ENCODE measurements around the gene GIGYF2.

GIGYF2 gene

DNA sequence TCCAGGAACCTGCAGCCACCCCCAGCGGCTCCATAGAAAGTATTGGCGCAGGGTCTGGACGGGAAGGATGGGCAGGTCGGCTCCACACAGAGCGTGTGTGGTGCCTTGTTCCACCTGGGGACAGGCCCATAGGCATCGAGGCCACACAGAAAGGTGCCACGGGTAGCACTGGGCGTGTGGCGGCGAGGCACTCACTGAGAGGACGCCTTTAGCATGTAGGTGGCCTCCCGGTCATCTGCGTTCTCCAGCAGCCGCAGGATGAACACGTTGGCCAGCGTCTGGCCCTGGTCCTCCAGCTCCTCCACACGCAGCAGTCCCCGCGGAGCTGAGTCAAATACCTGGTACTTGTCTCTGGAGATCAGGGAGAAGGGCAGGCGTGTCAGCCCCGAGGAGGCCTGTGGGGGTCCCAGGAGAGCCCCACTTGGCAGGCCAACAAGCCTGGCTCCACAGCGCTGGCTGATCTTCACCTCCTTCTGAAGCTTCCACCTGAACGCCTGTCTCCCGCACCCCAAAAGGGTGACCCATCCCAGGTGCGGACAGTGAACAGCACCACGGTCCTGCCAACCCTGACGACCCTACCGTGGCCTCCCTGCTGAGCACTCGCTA, 186.1 kb downstream of the GIGYF2 start:
- no peak for DNase-seq

DNA sequence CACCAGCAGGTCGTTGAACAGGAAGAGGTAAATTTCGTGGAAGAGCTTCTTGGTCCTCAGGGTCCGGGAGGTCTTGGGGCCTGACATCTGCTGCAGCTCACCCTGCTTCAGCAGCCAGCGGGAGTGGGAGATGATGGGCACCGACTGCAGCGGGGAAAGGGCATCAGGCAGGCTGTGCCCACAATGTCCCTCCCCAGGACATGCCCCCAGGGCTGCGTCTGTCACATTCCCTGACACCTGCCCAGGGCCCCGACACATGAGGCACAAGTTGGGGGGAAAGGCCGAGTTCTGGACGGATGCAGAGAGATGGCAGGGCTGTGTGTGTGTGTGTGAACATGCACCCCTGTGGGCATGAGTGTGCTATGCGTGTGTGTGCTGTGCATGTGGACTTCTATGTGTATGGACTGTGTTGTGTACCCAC, 186.9 kb downstream of the GIGYF2 start:
- no peak for DNase-seq

DNA sequence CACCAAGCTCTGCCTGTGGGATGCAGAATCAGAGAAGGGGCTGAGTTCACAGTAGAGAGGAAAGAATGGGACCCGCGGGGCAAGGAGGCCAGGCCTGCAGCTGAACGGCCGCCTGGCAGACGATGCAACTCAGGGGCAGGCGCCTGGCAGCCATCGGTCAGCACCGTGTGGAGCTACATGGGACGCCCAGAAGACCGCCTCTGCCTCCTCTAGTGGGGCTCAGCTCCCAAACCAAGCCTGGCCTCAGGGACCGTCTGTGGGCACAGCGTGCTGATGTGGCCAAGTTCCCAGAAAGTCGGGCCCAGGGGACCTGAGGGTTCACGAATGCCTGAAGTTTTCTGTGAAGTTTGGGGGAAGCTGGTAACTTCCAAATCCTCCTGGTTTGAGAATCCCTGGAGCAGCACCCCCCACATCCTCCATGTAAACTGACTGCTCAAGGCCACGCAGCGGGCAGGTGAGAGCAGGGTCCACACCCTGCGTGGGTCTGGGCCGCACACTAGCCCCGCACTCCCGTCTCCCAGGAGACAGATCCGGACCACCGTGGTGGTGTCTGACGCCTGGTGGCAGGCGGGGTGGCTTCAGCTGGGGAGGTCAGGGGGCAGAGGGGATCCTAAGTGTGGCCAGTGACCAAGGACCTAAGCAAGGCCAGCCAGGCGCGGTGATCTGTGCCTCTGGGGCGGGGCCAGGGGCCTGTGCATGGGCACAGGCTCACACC, 187.6 kb downstream of the GIGYF2 start:
- no peak for DNase-seq

DNA sequence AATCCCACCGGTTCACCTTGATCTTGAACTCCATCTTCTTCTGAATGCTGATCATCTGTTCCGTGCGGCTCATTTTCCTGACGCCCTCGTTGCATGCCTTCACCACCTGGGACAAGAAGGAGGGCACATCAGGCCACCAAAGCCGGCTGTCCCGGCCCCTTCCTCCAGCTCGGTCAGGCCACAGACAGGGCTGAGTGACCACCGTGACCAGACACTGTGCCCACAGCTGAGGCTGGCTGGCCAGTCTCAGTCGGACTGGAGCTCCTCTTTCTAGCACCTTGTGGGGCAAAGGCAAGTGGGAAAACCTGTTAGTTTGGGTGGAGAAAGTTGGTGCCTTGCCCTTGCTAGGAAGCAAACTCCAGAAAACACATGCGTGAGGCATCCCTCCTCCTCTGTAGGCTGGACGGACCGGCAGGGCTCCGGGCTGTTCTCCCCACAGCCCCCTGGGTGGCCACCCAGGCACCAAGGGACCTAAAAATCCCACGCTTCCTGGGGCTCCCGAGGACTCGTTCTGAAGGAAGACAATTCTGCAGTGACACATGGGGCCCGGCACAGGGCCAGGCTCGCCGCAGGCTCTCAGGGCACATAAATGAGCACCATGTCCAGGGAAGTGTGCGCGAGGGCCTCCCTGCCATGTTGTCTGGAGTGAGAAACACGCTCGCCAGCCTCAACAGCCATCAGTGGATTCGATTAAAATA, 188.3 kb downstream of the GIGYF2 start:
- DNase-seq: no peak

DNA sequence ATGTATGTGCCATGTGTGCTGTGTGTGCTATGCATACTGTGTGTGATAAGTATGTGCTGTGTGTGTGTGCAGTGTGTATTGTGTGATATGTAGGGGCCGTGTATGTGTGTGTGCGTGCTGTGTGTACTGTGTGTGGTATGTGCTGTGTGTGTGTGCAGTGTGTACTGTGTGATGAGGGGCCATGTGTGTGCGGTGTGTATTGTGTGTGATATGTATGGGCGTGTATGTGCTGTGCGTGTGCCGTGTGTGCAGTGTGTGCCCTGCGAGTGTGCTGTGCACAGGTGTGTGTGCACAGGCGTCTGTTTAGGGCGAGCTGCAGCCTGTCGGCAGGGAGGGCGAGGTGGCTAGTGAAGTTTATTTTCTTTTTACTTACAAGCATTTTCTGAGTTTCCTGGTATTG, 189.0 kb downstream of the GIGYF2 start:
- DNase-seq: no peak

DNA sequence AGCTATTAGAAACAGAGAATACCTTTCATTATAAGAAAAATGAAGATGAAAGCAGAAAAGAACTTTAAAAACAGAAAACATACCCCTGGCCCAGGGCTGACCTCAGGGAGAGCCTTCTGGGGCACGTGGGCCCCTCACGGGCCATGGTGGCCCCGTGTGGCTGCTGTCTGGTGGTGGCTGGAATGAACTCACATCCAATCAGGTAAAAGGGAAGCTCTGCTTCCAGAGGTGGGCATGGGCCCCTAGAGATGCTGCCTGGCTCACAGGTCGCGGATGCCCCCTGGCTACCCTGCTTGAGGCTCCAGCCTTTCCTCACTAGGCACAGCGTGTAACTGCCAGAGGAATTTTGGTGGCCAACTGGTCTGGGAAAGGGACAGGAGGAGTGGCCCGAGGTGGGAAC, 189.5 kb downstream of the GIGYF2 start:
- no peak for DNase-seq

DNA sequence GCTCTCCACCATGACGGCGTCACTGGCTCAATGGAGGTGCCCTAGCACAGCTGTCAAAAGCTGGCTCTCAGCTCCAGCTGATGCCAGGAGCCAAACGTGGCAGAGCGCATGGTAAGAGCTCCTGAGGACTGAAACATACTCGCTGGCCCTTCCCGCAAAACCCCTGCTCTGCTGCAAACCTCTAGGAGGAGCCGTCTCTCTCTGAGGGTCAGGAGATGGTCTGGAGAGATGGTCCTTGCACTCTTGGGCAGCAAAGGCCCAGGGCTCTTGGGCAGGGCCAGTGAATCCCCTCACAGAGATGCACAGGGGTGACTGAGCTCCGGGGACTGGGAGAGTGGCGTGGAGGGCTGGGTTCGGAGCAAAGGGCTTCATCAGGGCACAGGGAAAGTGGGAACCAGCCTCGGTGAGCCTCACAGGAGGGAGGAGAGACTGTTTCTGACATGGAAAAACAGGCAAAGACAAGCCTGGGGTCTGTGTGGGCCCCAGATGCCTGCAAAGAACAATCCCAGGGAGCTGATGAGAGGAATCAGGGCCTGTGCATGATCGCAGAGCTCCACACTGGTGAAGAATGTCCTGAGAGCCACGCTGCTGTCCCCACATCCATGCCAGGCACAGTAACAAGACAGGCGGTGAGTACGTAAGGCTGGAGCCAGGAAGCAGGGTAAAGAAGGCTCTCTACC, 190.2 kb downstream of the GIGYF2 start:
- DNase-seq: no peak

DNA sequence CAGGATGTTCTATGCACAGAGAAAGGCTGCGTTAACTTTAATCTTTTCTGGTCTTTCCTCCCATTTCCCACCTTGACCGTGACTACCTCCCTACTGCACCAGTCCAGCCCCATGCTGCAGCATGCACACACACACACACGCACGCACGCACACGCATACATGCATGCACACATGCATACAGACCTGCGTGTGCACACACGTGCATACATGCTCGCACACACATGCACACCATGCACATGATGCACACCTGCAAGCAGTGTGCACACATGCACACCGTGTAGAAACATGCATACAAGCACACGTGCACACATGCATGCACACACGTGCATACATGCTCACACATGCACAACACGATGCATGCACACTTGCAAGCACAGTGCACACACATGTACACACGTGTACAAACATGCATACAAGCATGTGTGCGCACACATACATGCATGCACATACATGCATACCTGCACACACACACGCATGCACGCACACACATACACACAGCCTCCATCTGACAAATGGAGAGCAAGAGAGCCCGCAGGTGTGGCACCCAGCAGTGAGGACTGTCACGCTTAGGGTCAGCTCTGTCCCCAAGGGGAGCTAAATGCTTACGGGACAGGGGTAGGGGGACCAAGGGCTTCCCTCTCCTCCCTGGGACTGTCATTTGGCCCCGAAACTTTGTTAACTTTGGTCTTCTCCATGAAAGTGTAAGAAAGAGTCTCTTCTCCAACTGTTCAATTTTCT, 191.1 kb downstream of the GIGYF2 start:
- DNase-seq: no peak

DNA sequence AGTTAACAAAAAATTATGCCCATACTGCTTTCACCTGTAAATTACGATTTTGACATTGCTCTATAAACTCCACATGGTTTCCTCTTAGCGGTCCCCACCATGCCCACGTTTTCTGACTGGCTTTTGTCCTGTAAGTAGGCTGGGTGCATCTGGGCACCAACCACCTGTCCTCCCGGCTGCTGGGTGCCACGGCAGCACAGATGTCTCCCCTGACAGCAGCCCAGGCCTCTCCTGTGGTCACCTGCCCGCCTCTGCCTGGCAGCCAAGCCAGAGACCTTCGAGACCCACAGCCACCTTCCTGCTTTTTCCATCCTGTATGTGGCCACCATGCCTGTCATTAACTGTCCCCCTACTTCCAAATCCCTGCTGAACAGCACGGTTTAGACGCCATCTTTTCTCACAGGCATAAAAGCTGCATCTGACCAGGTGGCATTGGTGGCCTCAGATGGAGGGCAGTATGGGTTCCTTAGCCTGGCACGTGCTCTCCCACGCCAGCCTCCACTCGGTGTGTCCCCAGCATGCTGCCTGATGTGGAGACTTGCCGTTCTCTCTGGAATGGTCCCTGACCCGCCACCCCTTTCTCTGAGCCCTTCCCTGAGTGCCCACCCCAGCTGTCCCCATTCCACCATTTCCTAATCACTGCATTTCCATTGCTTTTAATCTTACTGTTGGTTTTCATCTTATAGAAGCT, 191.9 kb downstream of the GIGYF2 start:
- no peak for DNase-seq

DNA sequence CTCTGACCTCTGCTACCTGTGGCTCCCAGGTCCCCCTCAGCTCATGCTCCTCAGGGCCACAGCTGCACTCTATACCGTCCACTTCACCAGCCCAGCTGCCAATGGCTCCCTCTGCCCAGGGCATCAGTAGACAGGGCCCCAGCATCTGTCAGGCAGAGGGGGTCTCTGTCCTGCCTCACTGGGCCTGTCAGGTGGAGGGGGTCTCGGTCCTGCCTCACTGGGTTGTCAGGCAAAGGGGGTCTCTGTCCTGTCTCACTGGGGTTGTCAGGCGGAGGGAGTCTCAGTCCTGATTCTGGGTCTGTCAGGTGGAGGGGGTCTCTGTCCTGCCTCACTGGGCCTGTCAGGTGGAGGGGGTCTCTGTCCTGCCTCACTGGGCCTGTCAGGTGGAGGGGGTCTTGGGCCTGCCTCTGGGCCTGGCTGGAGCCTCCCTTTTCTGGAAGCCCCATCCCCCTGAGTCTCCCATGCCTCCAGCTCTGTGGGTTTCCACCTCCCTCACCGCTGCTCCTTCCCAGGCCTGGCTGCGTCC, 192.8 kb downstream of the GIGYF2 start:
- no peak for DNase-seq

DNA sequence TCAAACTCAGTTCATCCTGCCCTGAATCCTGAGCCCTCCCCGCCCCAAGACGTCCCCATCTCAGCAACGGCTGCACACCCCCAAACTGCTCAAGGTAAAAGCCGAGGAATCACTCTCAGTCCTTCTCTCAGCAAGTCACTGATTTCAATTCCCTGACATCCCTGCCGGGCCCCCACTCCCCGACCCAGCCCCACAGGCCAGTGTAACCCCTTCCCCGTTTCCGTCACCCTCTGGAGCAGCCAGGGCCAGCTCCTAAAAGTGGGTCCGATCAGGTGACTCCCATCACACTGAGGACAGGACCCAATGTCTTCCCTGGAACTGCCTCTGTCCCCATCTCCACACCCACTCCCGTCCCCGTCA, 193.4 kb downstream of the GIGYF2 start:
- DNase-seq: no peak

DNA sequence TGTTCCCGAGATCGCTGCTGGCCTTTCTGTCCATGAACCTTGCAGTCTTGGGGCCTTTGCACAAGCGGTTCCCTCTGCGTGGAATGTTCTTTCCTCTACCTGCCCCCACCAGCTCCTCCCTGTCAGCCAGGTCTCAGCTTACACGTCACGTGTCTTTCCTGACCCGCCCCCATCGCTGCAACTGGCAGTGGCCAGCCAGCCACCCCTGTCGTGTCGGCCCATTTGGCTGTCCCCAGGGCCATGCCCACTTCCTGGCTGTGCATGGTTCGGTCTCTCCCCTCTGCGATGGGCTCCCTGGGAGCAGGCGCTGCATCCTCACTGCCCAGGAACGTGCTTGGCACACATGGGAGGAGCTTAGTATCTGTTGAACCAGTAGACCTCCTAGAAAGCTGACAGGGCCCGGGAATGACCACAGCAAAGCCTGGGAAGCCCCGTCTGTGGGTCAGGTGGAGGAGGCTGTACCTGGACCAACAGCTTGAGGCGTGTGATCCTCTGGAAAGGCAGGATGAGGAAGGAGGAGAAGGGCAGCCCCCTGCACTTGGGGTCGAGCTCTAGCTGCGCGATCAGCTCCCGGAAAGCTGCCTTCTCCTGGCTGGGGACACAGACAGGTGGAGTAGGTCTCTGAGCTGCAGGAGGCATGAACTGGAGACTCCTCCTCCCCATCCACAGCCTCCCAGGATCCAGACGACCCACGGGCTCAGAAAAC, 193.9 kb downstream of the GIGYF2 start:
- no peak for DNase-seq

DNA sequence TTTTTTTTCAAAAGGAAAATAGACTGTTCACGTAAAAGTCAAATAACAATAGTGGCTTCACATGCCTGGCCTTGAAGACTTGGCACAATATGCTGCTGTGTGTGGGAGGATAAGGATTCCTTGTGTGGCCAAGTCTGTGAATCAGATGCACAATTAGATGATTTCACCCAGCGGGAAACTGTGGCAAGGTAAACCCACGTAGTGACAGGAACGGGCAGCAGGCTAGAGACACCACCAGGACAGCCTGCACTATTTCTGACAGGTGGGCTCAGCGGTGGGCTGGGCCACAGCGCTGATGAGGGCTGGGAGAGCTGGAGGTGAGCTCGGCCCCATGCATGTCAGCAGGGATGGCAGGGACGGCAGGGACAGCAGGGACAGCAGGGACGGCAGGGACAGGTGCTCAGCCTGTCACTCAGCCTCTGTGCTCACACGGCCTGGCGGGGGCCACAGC, 194.5 kb downstream of the GIGYF2 start:
- DNase-seq: no peak

DNA sequence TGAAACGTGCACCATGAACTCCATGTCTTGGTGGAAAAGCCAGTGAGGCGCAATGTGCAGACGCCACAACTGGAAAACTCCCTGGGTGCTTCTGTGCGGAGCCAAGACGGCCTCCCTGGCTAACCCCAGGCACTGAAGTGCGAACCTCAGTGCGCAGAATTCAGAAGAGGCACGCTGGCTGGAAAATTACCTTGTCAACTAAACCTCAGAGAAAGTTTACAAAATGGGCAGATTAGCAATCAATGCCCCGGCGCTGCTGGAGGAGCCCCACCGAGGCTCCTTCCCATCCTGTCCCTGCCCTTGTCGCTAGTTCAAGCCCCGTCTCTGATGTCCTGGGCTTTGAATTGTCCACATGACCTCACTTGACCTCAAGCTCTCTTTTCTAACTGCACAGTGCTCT, 195.1 kb downstream of the GIGYF2 start:
- DNase-seq: no peak

DNA sequence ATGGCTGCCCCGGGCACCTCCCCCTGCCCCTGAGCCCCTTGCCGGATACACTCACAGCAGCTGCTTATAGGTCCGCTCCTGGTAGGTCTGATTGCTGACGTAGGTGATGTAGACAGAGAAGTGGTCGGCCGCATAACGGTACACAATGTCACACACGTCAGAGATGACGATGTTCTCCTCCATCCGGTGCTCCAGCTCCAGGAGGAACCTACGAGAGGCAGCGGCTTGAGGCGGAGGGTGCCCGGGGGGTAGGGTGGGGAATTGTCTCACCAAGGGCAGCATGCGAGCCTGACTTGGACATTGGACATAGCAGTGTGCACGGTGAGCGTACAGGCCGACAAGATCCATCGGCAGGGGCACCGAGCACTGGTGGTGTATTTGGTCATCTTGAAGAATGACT, 195.7 kb downstream of the GIGYF2 start:
- DNase-seq: no peak

DNA sequence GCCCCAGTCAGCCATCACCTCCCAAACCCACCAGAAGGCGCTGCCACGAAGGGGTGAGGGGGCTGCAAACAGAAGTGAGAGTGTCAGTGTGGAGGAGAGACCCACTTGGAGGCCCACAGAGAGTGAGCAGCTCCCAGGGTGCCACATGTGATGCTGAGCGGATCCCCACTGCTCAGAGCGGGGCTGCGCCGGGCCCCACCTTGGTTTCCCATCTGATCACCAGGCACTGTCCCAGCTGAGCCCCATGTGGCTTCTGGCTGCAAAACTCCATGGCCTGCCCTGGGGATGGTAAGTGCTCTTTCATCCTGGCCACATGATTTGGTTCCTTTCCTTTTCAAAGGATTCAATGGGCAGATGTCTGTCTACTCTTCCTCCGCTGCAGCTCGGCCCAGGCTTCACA, 196.7 kb downstream of the GIGYF2 start:
- DNase-seq: no peak

DNA sequence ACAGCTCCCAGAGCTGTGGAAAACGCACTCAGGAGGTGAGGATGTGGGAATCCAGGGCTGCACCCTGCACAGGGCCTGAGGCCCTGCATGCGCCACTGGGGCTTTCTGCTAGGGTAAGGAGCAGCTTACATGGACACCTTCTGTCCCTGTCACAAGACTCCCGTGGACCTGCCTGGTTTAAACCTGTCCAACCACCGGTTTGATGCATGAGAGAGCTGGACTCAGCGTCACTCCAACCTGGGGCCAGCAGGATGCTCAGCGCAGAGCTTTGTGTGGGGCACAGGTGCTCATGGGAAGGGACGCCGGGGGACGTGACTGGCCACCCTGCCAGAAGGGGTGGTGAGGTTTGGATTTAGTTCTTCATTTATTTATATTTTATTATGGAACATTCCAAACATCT, 197.1 kb downstream of the GIGYF2 start:
- no peak for DNase-seq

DNA sequence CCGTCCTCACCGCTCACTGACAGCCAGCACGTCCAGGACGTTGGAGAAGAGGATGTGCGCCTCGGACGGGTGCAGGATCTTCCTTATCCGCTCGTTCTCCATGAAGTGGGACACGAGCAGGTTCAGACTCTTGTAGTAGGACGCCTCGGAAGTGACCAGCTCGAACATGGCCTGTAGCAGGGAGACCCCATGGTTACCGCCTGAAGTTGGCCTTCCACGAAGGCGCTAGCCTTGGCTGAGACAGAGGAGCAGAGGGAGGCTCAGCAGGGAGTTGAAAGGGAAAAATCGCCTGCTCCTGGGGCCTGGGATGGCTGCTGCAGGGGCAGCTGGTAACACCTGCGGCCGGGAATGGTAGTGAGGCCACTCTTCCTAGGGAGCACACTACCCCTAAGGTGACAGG, 197.6 kb downstream of the GIGYF2 start:
- DNase-seq: no peak

DNA sequence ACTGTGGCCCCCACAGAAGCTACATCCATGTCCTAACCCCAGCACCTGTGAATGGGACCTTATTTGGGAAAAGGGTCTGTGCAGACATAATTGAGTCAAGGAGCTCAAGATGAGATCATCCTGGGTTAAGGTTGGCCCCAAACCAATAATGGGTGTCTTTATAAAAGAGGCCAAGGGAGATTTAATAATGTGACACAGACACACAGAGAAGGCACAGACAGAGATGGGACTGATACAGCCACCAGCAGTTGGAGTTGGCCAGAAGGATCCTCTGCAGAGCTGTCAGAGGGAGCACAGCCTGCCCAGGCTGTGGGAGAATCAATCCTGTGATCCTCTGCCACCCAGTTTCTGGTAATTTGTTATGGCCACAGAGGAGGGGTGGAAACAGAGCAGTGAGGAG, 199.0 kb downstream of the GIGYF2 start:
- no peak for DNase-seq

DNA sequence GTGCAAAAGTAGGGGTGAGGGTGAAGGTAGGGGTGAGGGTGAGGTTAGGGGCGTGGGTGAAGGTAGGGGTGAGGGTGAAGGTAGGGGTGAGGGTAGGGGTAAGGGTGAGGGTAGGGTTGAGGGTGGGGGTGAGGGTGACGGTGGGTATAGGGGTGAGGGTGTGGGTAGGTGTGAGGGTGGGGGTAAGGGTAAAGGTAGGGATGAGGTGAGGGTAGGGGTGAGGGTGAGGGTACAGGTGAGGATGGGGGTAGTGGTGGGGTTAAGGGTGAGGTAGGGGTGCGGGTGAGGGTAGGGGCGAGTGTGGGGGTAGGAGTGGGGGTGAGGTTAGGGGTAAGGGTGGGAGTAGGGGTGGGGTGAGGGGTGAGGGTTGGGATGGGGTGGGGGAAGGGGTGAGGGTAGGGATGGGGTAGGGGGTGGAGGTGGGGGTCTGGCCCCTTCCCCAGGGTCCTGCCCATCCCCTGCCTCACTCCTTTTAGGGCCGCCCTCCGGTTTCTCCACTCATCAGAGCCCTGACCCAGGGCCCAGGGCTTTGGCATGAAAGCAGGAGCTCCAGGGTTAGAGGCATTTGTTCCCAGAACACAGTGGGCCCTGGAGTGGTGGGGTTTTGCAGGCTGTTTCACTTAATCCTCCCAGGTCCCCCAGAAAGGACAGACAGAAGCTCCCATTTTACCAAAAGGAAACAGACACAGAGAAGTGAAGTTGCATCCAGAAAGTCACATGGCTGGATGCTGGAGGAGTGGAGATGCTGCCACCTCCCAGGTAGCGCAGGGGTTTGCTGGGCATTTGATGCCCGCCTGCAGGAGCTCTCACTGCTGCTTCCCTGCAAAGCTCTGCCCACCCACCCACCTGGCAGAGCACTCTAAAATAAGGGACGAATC, 199.8 kb downstream of the GIGYF2 start:
- no peak for DNase-seq
